ENCODE data around the gene PTF1A. TPM values are rescaled to one million over a fixed set of nuclear protein-coding genes. Genes with fewer than 3 reads are reported as not detected.

Gene PTF1A
- polyA plus RNA-seq, 1 donor from 2014 or later, result not detected

DNA sequence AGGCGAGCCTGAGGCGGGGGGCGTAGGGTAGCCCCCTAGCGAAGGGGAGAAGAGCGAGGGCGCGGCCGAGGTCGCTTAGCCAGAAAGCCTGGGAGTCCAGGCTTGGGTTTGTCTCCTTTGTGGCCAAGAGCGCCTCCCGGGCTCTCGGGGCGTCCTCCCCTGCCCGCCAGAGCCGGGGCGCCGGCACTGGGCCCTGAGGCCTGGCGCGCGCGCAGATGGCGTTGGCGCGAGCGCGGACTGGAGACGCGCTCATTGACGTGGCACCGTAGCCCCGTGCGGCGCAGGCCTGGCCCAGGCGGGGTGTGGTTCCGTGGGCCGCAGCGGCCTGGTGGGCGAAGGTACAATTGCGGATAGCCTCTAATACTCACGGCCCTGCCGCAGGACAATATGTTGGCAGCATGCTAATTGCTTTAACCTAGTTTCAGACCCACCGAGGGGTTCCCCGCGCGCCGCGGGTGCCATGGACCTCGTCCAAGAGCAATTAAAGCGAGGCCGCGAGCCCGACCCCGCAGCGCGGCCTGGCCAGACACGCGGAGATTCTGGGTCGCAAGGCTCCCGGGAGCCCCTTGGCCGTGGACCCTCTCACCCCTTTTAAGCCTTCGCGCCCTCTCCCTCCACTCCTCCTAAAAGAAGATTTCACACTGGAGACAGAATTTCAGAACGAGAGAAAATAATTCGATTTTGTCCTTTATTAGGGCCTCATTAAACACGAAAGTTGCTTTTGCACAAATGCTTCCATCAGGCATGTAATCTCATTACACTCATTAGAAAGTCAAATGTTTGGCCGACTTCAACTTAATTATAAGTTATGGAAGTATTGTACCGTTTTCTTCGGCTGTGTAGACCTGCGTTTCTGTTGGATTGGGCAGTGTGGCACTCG lies 3.1 kb downstream of the PTF1A start:
- Histone ChIP-seq H3K4me2 (ENCODE audit: low read length) (no peak overlapping the region), H3K9me3 (ENCODE audit: low read length) (no peaks in the 10 kb centered on the region), H3K9ac (ENCODE audit: low read length) (no peak overlapping the region), H2AFZ (ENCODE audit: low read depth, low read length) (no peak overlapping the region), H3K36me3 (ENCODE audit: insufficient read depth, low read length) (no peaks in the 10 kb centered on the region), H3F3A (ENCODE audit: insufficient read depth, low read length, poor library complexity, severe bottlenecking) (no peaks in the 10 kb centered on the region), H3K27me3 (ENCODE audit: insufficient read depth, low read depth, low read length) (peaks cover 98% of the 10 kb centered on the region), H4K20me1 (ENCODE audit: insufficient read depth) (no peaks in the 10 kb centered on the region), H3K4me3 (ENCODE audit: low read length) (peak overlapping the region; percentile 55), H3K79me2 (replicated peaks; ENCODE audit: insufficient read depth, low read length) (no peaks in the 10 kb centered on the region), H3K27ac (ENCODE audit: low read length) (no peak overlapping the region), H3K9me2 (ENCODE audit: insufficient read depth, low read length) (no peaks in the 10 kb centered on the region)
- TF ChIP-seq EZH2 (IDR thresholded peaks at IDR 0.05; ENCODE audit: borderline replicate concordance, insufficient read depth, low read length, poor library complexity, severe bottlenecking), result peak; percentile 61
- TF ChIP-seq, protein P1, sequence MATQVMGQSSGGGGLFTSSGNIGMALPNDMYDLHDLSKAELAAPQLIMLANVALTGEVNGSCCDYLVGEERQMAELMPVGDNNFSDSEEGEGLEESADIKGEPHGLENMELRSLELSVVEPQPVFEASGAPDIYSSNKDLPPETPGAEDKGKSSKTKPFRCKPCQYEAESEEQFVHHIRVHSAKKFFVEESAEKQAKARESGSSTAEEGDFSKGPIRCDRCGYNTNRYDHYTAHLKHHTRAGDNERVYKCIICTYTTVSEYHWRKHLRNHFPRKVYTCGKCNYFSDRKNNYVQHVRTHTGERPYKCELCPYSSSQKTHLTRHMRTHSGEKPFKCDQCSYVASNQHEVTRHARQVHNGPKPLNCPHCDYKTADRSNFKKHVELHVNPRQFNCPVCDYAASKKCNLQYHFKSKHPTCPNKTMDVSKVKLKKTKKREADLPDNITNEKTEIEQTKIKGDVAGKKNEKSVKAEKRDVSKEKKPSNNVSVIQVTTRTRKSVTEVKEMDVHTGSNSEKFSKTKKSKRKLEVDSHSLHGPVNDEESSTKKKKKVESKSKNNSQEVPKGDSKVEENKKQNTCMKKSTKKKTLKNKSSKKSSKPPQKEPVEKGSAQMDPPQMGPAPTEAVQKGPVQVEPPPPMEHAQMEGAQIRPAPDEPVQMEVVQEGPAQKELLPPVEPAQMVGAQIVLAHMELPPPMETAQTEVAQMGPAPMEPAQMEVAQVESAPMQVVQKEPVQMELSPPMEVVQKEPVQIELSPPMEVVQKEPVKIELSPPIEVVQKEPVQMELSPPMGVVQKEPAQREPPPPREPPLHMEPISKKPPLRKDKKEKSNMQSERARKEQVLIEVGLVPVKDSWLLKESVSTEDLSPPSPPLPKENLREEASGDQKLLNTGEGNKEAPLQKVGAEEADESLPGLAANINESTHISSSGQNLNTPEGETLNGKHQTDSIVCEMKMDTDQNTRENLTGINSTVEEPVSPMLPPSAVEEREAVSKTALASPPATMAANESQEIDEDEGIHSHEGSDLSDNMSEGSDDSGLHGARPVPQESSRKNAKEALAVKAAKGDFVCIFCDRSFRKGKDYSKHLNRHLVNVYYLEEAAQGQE (IDR thresholded peaks at IDR 0.05; ENCODE audit: borderline replicate concordance), result no peak
- TF ChIP-seq, protein P2, sequence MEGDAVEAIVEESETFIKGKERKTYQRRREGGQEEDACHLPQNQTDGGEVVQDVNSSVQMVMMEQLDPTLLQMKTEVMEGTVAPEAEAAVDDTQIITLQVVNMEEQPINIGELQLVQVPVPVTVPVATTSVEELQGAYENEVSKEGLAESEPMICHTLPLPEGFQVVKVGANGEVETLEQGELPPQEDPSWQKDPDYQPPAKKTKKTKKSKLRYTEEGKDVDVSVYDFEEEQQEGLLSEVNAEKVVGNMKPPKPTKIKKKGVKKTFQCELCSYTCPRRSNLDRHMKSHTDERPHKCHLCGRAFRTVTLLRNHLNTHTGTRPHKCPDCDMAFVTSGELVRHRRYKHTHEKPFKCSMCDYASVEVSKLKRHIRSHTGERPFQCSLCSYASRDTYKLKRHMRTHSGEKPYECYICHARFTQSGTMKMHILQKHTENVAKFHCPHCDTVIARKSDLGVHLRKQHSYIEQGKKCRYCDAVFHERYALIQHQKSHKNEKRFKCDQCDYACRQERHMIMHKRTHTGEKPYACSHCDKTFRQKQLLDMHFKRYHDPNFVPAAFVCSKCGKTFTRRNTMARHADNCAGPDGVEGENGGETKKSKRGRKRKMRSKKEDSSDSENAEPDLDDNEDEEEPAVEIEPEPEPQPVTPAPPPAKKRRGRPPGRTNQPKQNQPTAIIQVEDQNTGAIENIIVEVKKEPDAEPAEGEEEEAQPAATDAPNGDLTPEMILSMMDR (IDR thresholded peaks at IDR 0.05; ENCODE audit: poor library complexity, severe bottlenecking), result no peak
- TF ChIP-seq SMC3 (conservative IDR thresholded peaks at IDR 0.05; ENCODE audit: poor library complexity), result no peak
- TF ChIP-seq TAF1 (IDR thresholded peaks at IDR 0.05; ENCODE audit: low read depth), result no peak
- TF ChIP-seq RAD21 (conservative IDR thresholded peaks at IDR 0.05), result no peak
- TF ChIP-seq POLR2AphosphoS5 (IDR thresholded peaks at IDR 0.05), result peak; percentile 42
- no peak for TF ChIP-seq EP300 (conservative IDR thresholded peaks at IDR 0.05; ENCODE audit: poor library complexity, severe bottlenecking)
- no peak for TF ChIP-seq MXI1 (conservative IDR thresholded peaks at IDR 0.05; ENCODE audit: poor library complexity, severe bottlenecking)

DNA sequence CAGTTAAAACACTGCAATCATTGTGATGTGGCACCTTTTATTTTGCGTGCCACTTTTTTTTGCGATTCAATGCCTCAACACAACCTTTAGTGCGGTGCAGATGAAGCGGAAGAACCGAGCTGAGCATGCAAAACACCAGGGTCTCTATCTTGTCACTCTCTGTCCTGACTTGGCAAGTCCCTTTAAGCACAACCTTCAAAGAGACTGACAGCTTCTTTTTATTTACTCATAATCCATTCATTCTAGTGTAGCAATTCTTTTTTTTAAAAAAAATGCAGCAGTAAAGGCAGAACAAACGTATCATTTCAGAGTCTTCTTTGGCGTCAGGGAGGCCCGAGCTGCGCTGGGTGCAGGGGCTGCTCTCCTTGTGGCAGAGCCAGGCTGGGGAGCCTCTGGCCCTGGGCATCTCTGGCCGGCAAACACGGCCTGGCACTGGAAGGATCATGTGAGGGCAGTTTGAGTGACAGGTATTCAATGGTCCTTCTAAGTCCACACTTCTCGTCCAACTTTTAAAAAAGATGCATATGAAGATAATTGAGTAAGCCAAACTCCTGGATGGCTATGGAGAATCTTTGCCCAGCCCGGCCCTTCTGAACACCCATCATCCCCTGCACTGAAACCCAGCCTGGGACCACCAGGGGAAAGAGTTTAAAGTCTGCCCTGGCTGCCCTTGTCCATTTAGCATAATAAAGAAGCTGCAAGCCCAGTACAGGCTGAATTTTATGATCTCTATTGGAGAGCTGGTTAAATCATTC lies 3.9 kb downstream of the PTF1A start:
- Histone ChIP-seq H3K4me2 (ENCODE audit: low read length) (no peak overlapping the region), H3K9ac (ENCODE audit: low read length) (no peak overlapping the region), H3F3A (ENCODE audit: insufficient read depth, low read length, poor library complexity, severe bottlenecking) (no peaks in the 10 kb centered on the region), H3K36me3 (ENCODE audit: insufficient read depth, low read length) (no peaks in the 10 kb centered on the region), H3K27me3 (ENCODE audit: insufficient read depth, low read depth, low read length) (peaks cover 98% of the 10 kb centered on the region), H3K9me2 (ENCODE audit: insufficient read depth, low read length) (no peaks in the 10 kb centered on the region), H4K20me1 (ENCODE audit: insufficient read depth) (no peaks in the 10 kb centered on the region), H3K79me2 (replicated peaks; ENCODE audit: insufficient read depth, low read length) (no peaks in the 10 kb centered on the region), H3K4me3 (ENCODE audit: low read length) (no peak overlapping the region), H3K9me3 (ENCODE audit: low read length) (no peaks in the 10 kb centered on the region), H2AFZ (ENCODE audit: low read depth, low read length) (no peak overlapping the region), H3K27ac (ENCODE audit: low read length) (no peak overlapping the region)
- TF ChIP-seq SMC3 (conservative IDR thresholded peaks at IDR 0.05; ENCODE audit: poor library complexity), result no peak
- no peak for TF ChIP-seq EZH2 (IDR thresholded peaks at IDR 0.05; ENCODE audit: borderline replicate concordance, insufficient read depth, low read length, poor library complexity, severe bottlenecking)
- TF ChIP-seq POLR2AphosphoS5 (IDR thresholded peaks at IDR 0.05), result no peak
- TF ChIP-seq EP300 (conservative IDR thresholded peaks at IDR 0.05; ENCODE audit: poor library complexity, severe bottlenecking), result no peak
- TF ChIP-seq RAD21 (conservative IDR thresholded peaks at IDR 0.05), result no peak
- no peak for TF ChIP-seq TAF1 (IDR thresholded peaks at IDR 0.05; ENCODE audit: low read depth)
- TF ChIP-seq, protein P1 (IDR thresholded peaks at IDR 0.05; ENCODE audit: borderline replicate concordance), result no peak
- TF ChIP-seq, protein P2 (IDR thresholded peaks at IDR 0.05; ENCODE audit: poor library complexity, severe bottlenecking), result no peak
- TF ChIP-seq MXI1 (conservative IDR thresholded peaks at IDR 0.05; ENCODE audit: poor library complexity, severe bottlenecking), result no peak

All from neural cell (in vitro differentiated cells).